Suppressor macrophage treated with lipopolysaccharide for 4 hours (primary cell): ENCODE results near the gene FLNC.

ENCODE experiments used
- DNase-seq: peaks from one replicate; pipeline ENCODE4 v3.0.0-alpha.2; 2020

FLNC gene

DNA sequence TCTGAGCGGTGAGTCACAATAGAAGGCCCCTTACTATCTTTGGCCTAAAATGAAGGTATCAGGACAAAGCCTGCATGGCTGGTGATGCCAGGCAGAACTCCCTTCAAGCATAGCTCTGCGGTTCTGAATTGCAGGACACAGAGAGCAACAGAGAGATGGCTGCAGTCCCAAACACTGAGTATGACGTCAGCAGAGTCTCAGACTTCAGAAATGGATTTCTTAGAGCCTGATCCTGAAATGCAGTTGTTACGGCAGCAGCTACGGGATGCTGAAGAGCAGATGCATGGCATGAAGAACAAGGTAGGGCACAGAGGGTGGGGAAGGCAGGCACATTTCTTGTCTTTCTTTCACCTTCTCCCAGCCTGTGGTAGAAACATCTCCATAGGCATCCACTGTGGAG lies 25.0 kb upstream of the FLNC start:
- no peak for DNase-seq

GRCh38 chr7:128807191-128807590 lies 23.0 kb upstream of the FLNC start:
- no peak for DNase-seq

DNA sequence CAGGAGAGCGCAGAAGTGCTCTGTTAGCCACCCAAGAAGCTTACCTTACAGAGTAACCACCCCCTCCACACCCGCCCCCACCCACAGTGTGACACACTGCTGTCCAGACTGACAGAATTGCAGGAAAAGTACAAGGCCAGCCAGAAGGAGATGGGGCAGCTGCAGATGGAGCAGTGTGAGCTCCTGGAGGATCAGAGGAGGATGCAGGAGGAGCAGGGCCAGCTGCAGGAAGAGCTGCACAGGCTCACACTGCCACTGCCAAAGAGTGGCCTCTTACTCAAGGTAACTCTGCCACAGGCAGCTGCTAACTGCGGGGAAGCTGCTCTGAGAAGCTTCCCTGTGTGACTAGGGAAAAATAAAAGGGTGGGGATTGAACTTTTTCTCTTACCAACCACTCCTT lies 20.8 kb upstream of the FLNC start:
- no peak for DNase-seq

DNA sequence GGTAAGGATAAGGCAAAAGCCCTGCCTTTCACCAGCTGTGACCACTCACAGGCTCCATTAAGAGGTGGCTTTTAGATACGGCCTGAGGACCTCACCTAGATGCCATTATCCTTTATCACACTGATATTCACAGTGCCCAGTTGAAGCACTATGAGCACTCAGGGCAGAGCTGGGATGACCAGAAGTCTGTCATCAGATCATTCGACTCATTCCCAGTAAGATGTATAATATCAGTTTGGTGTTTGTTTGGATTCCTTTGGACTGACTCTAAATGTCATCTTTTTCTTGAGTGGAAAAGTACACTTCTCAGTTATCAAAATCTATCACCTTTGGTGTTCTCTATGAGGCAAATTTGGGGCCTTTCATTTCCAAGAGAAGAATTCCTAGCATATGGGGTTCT lies 19.7 kb upstream of the FLNC start:
- no peak for DNase-seq

- no peak for DNase-seq
Observed at GRCh38 chr7:128810997-128811396, 19.2 kb upstream of the FLNC start.

- DNase-seq, result no peak
Observed at GRCh38 chr7:128811631-128812430, 18.4 kb upstream of the FLNC start.

- DNase-seq, result peak; percentile 46
Observed at GRCh38 chr7:128812514-128813168, 17.6 kb upstream of the FLNC start.

DNA sequence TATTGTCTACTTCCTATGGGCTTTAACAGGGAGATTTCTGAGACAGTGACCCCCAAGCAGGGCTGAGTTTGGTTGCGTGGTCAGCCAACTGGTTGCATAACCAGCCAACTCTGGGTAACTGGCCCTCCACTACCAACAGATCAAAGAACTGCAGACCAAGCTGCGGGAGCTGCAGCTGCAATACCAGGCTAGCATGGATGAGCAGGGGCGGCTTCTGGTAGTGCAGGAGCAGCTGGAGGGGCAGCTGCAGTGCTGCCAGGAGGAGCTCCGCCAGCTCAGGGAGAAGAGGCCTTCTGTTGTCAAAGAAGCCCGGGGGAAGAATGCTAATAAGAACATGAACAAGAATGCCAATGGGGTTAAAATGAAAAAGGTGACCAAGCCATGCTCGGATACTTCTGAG lies 15.7 kb upstream of the FLNC start:
- no peak for DNase-seq

GRCh38 chr7:128815289-128815942 lies 14.8 kb upstream of the FLNC start:
- peak; percentile 43 for DNase-seq

GRCh38 chr7:128818694-128819093 lies 11.5 kb upstream of the FLNC start:
- no peak for DNase-seq

- no peak for DNase-seq
Observed at GRCh38 chr7:128821724-128822123, 8.5 kb upstream of the FLNC start.

DNA sequence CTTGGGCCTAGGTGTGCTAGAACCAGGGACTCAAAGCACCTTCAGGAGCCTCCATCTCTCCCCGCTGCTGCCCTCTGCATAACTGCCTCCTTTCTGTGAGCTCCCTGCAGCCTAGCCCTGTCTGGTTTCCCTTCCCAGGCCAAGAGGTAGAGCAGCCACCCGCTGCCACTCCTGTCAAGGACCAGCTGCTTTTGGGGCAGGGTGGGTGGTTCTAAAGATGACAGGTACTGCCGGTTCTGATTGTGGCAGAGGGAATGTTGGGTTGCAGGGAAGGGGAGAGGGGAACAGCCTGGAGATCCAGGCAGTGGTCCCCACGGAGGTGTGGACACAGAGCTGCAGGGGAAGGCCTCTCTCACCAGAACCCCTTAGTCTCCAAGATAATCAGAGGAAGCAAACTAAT lies 3.7 kb upstream of the FLNC start:
- DNase-seq, result no peak

DNA sequence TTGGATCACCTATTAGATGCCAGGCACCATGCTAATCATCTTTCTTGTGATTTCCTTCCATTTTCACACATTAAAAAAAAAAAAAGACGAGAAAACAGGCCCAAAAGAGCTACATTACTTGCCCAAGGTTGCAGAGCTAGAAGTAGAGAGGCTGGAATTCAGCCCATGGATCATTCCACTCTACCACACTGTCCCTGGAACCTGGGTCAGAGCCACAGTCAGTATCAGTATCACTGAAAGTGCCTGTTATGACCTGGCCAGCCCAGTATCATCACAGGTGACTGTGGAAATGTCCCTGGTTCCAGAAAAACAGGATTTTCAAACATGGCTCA lies 3.3 kb upstream of the FLNC start:
- DNase-seq, result no peak

DNA sequence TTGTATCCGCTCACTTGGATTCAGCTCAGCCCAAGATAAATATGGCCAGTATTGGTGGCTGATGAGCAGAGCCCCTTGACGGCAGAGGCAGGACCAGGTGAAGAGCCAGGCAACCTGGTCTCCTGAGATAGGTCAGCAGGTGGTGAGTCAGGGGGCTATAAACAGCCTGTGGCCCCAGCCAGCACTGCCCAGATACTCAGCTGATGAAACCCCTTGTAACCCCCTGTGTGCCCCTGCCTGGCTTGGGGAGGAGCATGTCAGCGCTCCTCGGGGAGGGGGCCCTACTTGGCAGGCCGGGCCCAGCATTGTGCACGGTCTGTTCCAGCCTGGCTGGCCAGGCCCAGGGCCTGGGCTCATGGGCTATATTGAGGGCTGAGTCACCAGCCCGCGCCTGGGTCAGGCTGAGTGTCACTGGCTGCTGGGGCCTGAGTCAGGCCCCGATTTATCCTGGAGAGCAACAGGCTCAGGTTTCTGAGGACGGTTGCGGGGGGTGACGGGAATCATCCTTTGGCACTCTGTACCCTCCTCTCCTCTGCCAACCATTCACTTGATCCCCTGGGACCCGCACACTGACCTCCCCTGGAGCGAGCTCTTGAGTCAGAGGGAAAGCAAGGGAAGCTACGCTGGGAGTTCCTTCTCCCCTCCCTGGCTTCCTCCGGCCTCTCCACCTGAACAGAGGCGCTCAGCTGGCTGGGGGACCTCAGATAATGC lies 2.8 kb upstream of the FLNC start:
- DNase-seq, result no peak

GRCh38 chr7:128827971-128828711 lies 2.1 kb upstream of the FLNC start:
- no peak for DNase-seq

DNA sequence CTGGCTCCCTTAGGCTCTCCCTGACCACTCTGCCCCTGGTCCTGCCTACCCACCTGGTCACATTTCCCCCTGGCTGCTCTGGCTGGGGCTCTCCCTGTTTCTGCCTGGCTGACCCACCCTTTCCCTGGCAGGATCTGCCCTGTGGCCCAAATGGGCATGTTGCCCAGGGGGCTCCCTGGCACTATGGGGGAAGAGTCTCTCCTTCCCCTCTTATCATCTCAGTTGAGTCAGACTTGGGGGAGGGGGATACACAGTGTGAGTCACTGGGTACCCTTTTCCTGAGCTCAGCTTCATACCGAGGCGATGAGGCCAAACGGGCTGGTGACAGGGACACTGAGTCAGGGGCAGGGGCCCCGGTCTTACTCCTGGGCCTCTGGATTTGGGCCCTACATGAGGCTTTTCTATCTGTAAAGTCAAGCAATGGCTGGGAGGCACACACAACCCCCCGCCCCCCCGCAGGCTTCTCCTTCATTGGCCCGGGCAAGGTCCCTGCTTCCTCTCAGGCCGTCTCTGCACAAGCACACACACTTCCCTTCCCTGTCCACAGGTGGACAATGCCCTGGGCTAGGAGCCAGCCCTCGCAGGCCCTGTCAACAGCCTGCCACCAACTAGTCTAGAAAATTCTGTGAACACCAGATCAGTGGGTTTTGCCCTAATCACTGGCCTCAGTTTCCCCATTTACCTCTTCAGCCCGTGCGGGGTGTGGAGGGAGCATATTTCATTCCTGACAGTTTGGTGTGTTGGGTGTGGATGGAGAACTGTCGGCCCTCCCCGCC lies 627 bp upstream of the FLNC start:
- DNase-seq, result no peak

DNA sequence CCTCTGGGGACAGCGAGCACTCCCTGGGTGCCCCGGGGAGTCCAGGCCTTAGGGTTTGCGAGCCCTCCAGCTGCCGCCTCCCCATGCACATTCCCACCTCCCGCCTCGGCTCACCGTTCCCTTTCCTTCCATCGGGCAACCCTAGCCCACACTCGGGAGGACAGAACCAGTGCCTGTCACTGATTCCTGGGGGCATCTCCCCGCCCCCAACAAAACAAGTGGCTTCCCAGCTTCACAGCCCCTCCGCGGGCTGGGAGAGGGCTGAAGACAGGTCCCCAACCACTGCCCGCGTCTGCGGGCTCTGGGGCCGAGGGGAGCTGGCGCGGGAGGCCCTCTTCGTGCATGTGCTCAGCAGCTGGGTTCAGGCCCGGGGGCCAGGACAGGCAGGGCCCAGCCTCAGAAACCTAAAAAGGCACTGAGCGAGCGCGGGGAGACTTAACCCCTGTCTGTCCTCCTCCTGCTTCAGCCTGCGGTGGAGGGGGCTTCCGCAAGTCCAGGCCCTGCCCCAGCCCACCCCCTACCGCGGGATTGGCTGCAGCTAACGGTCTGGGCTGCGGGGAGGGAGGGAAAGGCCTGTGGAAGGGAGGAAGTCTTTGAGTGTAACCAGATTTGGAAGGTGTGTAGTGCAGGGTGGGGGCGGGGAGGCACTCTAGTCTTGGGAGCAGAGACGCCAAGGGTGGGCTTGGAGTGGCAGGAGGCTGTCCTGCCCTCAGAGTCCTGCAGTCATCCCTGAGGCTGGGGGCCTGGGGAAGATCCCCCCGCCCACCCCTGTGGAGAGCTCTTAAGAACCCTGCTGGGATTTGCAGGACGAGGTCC lies 1.2 kb downstream of the FLNC start:
- DNase-seq, result no peak

DNA sequence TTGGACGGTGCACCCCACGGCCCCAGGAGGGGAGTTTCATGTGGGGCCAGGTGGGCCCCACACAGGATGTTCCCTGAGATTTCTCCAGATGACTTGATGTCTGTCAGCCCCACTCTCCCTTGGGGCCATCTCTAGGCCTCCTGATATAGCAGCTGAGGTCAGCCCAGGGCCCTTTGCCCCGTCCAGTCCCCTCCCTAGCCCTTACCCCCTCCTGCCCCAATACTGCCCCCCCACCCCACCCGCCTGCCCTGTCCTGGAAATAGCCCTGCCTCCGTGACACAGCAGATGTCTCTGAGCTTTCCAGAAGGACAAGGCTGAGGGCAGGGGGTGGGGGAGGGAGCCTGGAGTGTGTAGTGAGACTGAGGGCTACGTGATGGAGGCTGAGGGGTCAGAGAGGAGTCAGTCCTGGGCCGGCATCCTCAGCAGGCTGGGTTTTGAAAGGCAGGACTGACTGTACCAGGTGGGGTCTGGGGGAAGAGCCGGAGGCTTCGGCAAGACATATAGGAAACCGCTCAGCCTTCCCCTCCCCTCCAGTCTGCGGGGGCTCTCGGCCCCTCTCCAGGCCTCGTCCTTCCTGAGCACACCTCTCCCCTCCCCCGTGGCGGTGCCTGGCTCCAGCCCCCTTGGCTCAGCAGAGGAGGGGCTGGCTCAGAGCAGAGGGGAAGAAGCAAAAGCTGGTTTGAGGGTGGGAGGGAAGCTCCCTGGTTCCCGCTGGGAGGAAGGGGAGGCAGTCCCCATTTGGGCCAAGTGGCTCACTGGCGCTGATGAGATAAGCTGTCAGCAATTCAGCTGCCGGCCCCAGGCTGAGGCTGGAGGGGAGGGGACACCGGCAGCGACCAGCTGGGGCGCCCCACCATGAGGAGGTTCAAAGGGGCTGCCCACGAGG lies 2.0 kb downstream of the FLNC start:
- DNase-seq, result no peak

GRCh38 chr7:128832880-128833147 lies 2.6 kb downstream of the FLNC start:
- no peak for DNase-seq

DNA sequence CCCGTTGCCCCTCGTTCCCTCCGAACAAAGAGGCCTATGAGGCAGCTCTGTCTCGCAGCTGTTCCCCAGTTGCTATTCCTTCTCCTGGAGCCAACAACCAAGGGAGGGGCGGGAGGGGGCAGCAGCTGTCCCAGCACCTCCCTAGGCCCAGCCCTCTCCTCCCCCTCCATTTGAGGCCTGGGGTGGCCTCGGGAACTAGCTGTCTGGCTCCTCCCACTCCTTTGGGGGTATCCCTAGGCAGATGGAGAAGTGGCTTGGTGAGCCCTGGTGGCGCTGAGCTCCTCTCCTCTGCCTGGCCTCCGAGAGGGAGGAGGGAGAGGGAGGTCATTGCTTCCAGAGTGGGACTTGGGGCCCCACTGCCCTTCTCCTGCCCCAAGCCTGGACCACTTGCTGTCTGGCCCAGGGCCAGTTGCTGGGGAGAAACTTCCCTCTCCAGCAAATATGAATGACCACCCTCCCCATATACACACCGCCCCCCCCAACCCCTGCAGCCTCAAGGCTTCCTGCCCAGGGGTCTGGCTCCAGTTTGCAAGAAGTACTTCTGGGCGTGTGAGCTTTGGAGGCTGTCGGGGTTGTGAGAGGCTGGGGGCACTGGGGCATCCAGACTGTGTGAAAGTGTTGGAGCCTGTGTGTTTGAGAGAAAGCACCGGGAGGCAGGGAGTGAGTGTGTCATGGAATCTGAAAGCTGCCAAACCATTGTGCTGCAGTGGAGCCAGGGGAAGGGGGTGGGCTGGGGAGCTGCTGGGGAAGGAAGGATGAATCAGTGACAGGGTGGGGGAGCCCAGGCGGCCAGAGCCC lies 3.1 kb downstream of the FLNC start:
- peak; percentile 16 for DNase-seq
